ENCODE results near the gene REM1. TPM values are rescaled to one million over a fixed set of nuclear protein-coding genes. Genes with fewer than 3 reads are reported as not detected.
A peak's percentile ranks its signal among the peaks of the same experiment; 100 is the strongest.
"Not testable (repeated sequence)": the region's sequence is repeated elsewhere in the genome, so short reads cannot be mapped to it uniquely, and the experiment has no call there.

Gene REM1, protein sequence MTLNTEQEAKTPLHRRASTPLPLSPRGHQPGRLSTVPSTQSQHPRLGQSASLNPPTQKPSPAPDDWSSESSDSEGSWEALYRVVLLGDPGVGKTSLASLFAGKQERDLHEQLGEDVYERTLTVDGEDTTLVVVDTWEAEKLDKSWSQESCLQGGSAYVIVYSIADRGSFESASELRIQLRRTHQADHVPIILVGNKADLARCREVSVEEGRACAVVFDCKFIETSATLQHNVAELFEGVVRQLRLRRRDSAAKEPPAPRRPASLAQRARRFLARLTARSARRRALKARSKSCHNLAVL
- not detected in 2 replicates for total RNA-seq (2014; rRNA removed; shearing (Covaris generic))
- polyA plus RNA-seq (2016; fragmentation: Nextera tagmentation; extraction: Ambion mirVana) = not detected in 2 replicates

DNA sequence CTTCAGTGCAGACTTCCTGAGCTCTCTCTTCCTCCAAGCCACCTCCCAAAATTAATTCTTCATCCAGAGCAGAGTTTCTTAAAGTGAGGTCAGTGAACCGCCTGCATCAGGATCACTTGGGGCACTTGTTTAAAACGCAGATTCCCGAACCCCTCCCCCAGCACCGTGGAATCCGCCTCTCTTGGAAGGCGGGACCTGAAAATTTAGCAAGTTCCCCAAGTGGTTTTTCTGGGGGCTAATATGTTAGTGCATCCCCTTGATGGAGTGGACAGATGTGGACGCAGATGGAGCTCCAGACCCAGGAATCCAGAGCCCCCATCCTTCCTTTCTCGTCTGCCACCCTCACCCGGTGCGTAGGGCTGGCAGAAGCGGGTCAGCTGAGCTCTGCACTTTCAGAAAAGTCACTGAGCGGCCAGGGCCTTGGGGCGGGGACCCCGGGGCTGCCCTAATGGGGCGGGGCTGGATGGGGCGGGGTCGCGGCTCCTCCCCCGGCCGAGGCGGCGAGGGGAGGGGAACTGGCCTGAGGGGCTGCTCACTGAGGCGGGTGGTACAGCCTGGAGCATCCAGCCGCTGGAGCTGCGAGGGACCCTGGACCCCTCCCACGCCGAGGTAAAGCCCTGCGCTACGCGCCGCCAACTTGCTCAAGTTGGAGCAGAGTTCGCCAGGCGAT is at the start of gene REM1, which contains the start of gene DEFB124:
TSS of gene REM1 (plus strand) at position 531 of the 670 bp plus-strand sequence. CDS start 1,158 bp downstream, outside the sequence.
TSS of gene DEFB124 (minus strand) at position 370 of the 670 bp plus-strand sequence. CDS start 2,114 bp downstream, outside the sequence.
- DNase-seq = no peak
- Histone ChIP-seq H3K4me1 (ENCODE audit: insufficient read depth) (no peaks in the 10 kb centered on the region), H2AFZ (0 out of 2 replicates have a peak within 1 kb of the TSS, but pooled peaks have one; percentile 28), H3K4me2 (ENCODE audit: unreplicated experiment) (no peak within 1 kb of the TSS), H3K4me3 (no peak within 1 kb of the TSS), H4K20me1 (ENCODE audit: insufficient read depth) (no peaks in the 10 kb centered on the region), H3F3A (ENCODE audit: insufficient read depth) (no peaks in the 10 kb centered on the region), H3K27ac (no peak within 1 kb of the TSS), H3K9me3 (ENCODE audit: low read depth) (no peaks in the 10 kb centered on the region), H3K79me2 (ENCODE audit: insufficient read depth) (no peaks in the 10 kb centered on the region), H3K36me3 (ENCODE audit: low read depth) (no peaks in the 10 kb centered on the region), H3K27me3 (replicated peaks; ENCODE audit: insufficient read depth) (peaks cover 23% of the 10 kb centered on the region), H3K9me2 (ENCODE audit: insufficient read depth) (no peaks in the 10 kb centered on the region), H3K9ac (no peak within 1 kb of the TSS)
- TF ChIP-seq EZH2 (IDR thresholded peaks at IDR 0.05; ENCODE audit: insufficient read depth, poor library complexity, severe bottlenecking) (no peak), EZH2phosphoT487 (IDR thresholded peaks at IDR 0.05; ENCODE audit: insufficient read depth, low read depth) (no peak)
- in situ Hi-C loops (cut with MboI) = no loop called here
- 4 to 7% methylated on average over 22 to 26 of the region's 33 CpGs for WGBS, 2 experiments (ENCODE audit: low coverage in 1 of 2, low lambda C conversion rate in 2 of 2, missing lambda C conversion rate in 2 of 2)

DNA sequence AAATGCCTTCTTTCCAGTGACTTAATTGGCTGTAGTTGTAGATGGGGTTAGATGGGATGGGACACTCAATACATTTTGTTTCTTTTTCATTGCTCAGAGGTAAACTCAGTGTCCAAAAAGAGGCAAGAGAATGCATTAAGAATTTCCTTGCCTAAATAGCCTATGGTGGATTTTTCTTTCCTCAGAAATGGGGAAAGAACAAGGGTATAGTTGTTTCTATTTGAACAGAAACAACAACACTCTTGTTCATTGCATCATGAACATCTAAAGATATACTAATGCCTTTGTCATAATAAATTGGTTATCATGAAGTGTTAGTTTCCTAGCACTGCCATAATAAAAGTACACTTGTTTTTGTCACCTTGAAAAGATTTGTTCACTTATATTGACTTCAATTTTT is 49.3 kb upstream of the REM1 start:
- Histone ChIP-seq H4K20me1 (ENCODE audit: insufficient read depth) (no peaks in the 10 kb centered on the region), H3K9ac (no peak overlapping the region), H3K4me3 (no peak overlapping the region), H3K4me2 (ENCODE audit: unreplicated experiment) (no peak overlapping the region), H3K4me1 (ENCODE audit: insufficient read depth) (no peaks in the 10 kb centered on the region), H3K9me3 (ENCODE audit: low read depth) (no peaks in the 10 kb centered on the region), H3F3A (ENCODE audit: insufficient read depth) (no peaks in the 10 kb centered on the region), H3K9me2 (ENCODE audit: insufficient read depth) (no peaks in the 10 kb centered on the region), H3K79me2 (ENCODE audit: insufficient read depth) (no peaks in the 10 kb centered on the region), H3K27me3 (replicated peaks; ENCODE audit: insufficient read depth) (no peaks in the 10 kb centered on the region; the same call in none of the 2 replicates), H3K27ac (no peak overlapping the region), H3K36me3 (ENCODE audit: low read depth) (no peaks in the 10 kb centered on the region), H2AFZ (no peak overlapping the region)
- in situ Hi-C loops (cut with MboI) = no loop called here
- TF ChIP-seq EZH2 (IDR thresholded peaks at IDR 0.05; ENCODE audit: insufficient read depth, poor library complexity, severe bottlenecking) (no peak), EZH2phosphoT487 (IDR thresholded peaks at IDR 0.05; ENCODE audit: insufficient read depth, low read depth) (no peak)
- no peak for DNase-seq

DNA sequence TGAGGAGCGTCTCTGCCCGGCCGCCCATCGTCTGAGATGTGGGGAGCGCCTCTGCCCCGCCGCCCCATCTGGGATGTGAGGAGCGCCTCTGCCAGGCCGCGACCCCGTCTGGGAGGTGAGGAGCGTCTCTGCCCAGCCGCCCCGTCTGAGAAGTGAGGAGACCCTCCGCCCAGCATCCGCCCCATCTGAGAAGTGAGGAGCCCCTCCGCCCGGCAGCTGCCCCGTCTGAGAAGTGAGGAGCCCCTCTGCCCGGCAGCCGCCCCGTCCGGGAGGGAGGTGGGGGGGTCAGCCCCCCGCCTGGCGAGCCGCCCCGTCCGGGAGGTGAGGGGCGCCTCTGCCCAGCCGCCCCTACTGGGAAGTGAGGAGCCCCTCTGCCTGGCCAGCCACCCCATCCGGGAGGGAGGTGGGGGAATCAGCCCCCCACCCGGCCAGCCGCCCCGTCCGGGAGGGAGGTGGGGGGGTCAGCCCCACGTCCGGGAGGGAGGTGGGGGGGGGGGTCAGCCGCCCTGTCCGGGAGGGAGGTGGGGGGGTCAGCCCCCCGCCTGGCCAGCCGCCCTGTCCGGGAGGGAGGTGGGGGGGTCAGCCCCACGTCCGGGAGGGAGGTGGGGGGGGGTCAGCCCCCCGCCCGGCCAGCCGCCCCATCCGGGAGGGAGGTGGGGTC is 48.1 kb upstream of the REM1 start:
- H3K4me3 ChIP-seq; H3K27me3 ChIP-seq (replicated peaks; ENCODE audit: insufficient read depth); H3K9me3 ChIP-seq (ENCODE audit: low read depth); in situ Hi-C loops (cut with MboI); DNase-seq; H3K4me1 ChIP-seq (ENCODE audit: insufficient read depth); H3K79me2 ChIP-seq (ENCODE audit: insufficient read depth); H3F3A ChIP-seq (ENCODE audit: insufficient read depth); H3K27ac ChIP-seq; H3K4me2 ChIP-seq (ENCODE audit: unreplicated experiment); H3K9me2 ChIP-seq (ENCODE audit: insufficient read depth); H2AFZ ChIP-seq; H4K20me1 ChIP-seq (ENCODE audit: insufficient read depth); H3K9ac ChIP-seq; H3K36me3 ChIP-seq (ENCODE audit: low read depth): not testable (repeated sequence)
- 88 to 100% methylated on average over 1 to 29 of the region's 48 CpGs for WGBS, 2 experiments (ENCODE audit: low coverage in 1 of 2, low lambda C conversion rate in 2 of 2, missing lambda C conversion rate in 2 of 2)

DNA sequence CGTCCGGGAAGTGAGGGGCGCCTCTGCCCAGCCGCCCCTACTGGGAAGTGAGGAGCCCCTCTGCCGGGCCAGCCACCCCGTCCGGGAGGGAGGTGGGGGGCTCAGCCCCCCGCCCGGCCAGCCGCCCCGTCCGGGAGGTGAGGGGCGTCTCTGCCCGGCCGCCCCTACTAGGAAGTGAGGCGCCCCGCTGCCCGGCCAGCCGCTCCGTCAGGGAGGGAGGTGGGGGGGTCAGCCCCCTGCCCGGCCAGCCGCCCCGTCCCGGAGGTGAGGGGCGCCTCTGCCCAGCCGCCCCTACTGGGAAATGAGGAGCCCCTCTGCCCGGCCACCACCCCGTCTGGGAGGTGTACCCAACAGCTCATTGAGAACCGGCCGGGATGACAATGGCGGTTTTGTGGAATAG is 47.5 kb upstream of the REM1 start:
- H4K20me1 ChIP-seq (ENCODE audit: insufficient read depth); H3K4me1 ChIP-seq (ENCODE audit: insufficient read depth); H2AFZ ChIP-seq; DNase-seq; H3K9me2 ChIP-seq (ENCODE audit: insufficient read depth); H3K9me3 ChIP-seq (ENCODE audit: low read depth); H3K27ac ChIP-seq; H3F3A ChIP-seq (ENCODE audit: insufficient read depth); H3K36me3 ChIP-seq (ENCODE audit: low read depth); H3K9ac ChIP-seq; H3K4me3 ChIP-seq; in situ Hi-C loops (cut with MboI); H3K4me2 ChIP-seq (ENCODE audit: unreplicated experiment); H3K27me3 ChIP-seq (replicated peaks; ENCODE audit: insufficient read depth); H3K79me2 ChIP-seq (ENCODE audit: insufficient read depth): not testable (repeated sequence)
- 82 to 84% methylated on average over 6 to 27 of the region's 31 CpGs for WGBS, 2 experiments (ENCODE audit: low coverage in 1 of 2, low lambda C conversion rate in 2 of 2, missing lambda C conversion rate in 2 of 2)

Measured in GM23248 (cell line).